MM.1S (cell line): ENCODE measurements around the gene CCDC81.

Source experiments
- DNase-seq: peaks from one replicate; pipeline ENCODE4 v3.0.0-alpha.2; 2015
- H2AFZ ChIP-seq: fragments of 300-600 bp; sonication (generic); 2 replicates; pipeline ENCODE4 v1.6.0; 2016; ENCODE audit warnings: antibody characterized with exemption, low read length
- H3F3A ChIP-seq: fragments of 300-600 bp; sonication (generic); 2 replicates; pipeline ENCODE4 v1.6.1; 2016; ENCODE audit warnings: mild to moderate bottlenecking, antibody characterized with exemption, low read length, moderate library complexity, mixed read lengths; ENCODE audit not compliant: insufficient read depth
- H3K27ac ChIP-seq: fragments of 300-600 bp; sonication (generic); 2 replicates; pipeline ENCODE4 v1.5.1; 2016; ENCODE audit warnings: mild to moderate bottlenecking, low read length
- H3K27me3 ChIP-seq: fragments of 300-600 bp; sonication (generic); replicated peaks from 2 replicates; pipeline ENCODE4 v1.6.0; 2016; ENCODE audit warnings: low read length; ENCODE audit not compliant: insufficient read depth
- H3K36me3 ChIP-seq: fragments of 300-600 bp; sonication (generic); replicated peaks from 2 replicates; pipeline ENCODE4 v1.6.1; 2016; ENCODE audit warnings: mild to moderate bottlenecking, low read length, mixed read lengths; ENCODE audit not compliant: insufficient read depth
- H3K4me1 ChIP-seq: fragments of 300-600 bp; sonication (generic); 2 replicates; pipeline ENCODE4 v1.6.1; 2016; ENCODE audit warnings: low read length, mixed read lengths
- H3K4me2 ChIP-seq: fragments of 300-600 bp; sonication (generic); 2 replicates; pipeline ENCODE4 v1.6.0; 2016; ENCODE audit warnings: low read depth, low read length
- H3K4me3 ChIP-seq: fragments of 300-600 bp; sonication (generic); 2 replicates; pipeline ENCODE4 v1.5.1; 2016; ENCODE audit warnings: low read length, mixed read lengths
- H3K79me2 ChIP-seq: fragments of 300-600 bp; sonication (generic); 2 replicates; pipeline ENCODE4 v1.6.1; 2016; ENCODE audit warnings: mixed run types, low read length, mixed read lengths
- H3K9ac ChIP-seq: fragments of 300-600 bp; sonication (generic); 2 replicates; pipeline ENCODE4 v1.6.1; 2016; ENCODE audit warnings: low read length, mixed read lengths
- H3K9me2 ChIP-seq: fragments of 300-600 bp; sonication (generic); replicated peaks from 2 replicates; pipeline ENCODE4 v1.6.1; 2016; ENCODE audit warnings: mild to moderate bottlenecking, low read length, mixed read lengths; ENCODE audit not compliant: insufficient read depth
- H3K9me3 ChIP-seq: fragments of 300-600 bp; sonication (generic); replicated peaks from 2 replicates; pipeline ENCODE4 v1.6.1; 2016; ENCODE audit warnings: mild to moderate bottlenecking, low read length, mixed read lengths; ENCODE audit not compliant: insufficient read depth
- H4K20me1 ChIP-seq: fragments of 300-600 bp; sonication (generic); 2 replicates; pipeline ENCODE4 v1.6.1; 2016; ENCODE audit warnings: mild to moderate bottlenecking, low read length, moderate library complexity, mixed read lengths; ENCODE audit not compliant: insufficient read depth
- CTCF ChIP-seq: fragments of 300-600 bp; sonication (generic); IDR thresholded peaks from 2 replicates; pipeline ENCODE4 v1.5.1; 2016; ENCODE audit warnings: antibody characterized with exemption, low read length, mixed read lengths
- EZH2 ChIP-seq: fragments of 300-600 bp; sonication (generic); optimal IDR thresholded peaks from 2 replicates; pipeline ENCODE3; 2017; ENCODE audit warnings: low read depth, mild to moderate bottlenecking, antibody characterized with exemption, low read length, mixed read lengths
- EZH2phosphoT487 ChIP-seq: fragments of 300-600 bp; sonication (generic); IDR thresholded peaks from 2 replicates; pipeline ENCODE4 v1.6.1; 2018; ENCODE audit warnings: antibody characterized with exemption, low read length

The CCDC81 gene

GRCh38 chr11:86408845-86409244 lies 34.2 kb downstream of the CCDC81 start:
- TF ChIP-seq EZH2 (no peak), EZH2phosphoT487 (no peak), CTCF (no peak)
- Histone ChIP-seq H3K79me2 (no peaks in the 10 kb centered on the region), H3K9me3 (no peaks in the 10 kb centered on the region), H3K4me3 (no peak overlapping the region), H4K20me1 (no peaks in the 10 kb centered on the region), H3K36me3 (no peaks in the 10 kb centered on the region), H3K4me1 (no peaks in the 10 kb centered on the region), H3K9ac (no peak overlapping the region), H3F3A (no peaks in the 10 kb centered on the region), H3K27me3 (no peaks in the 10 kb centered on the region), H3K9me2 (no peaks in the 10 kb centered on the region), H3K27ac (no peak overlapping the region), H2AFZ (no peak overlapping the region), H3K4me2 (no peak overlapping the region)
- no peak for DNase-seq

GRCh38 chr11:86414032-86414431 lies 39.3 kb downstream of the CCDC81 start:
- TF ChIP-seq CTCF (no peak), EZH2phosphoT487 (no peak), EZH2 (no peak)
- Histone ChIP-seq H3K9me3 (no peaks in the 10 kb centered on the region), H3K4me2 (no peak overlapping the region), H3K9me2 (no peaks in the 10 kb centered on the region), H3K4me1 (no peaks in the 10 kb centered on the region), H3K27me3 (no peaks in the 10 kb centered on the region), H3K79me2 (no peaks in the 10 kb centered on the region), H3F3A (no peaks in the 10 kb centered on the region), H2AFZ (no peak overlapping the region), H3K9ac (no peak overlapping the region), H3K36me3 (no peaks in the 10 kb centered on the region), H4K20me1 (no peaks in the 10 kb centered on the region), H3K27ac (no peak overlapping the region), H3K4me3 (no peak overlapping the region)
- no peak for DNase-seq

GRCh38 chr11:86415026-86415425 lies 40.3 kb downstream of the CCDC81 start:
- Histone ChIP-seq H3F3A (no peaks in the 10 kb centered on the region), H3K4me3 (no peak overlapping the region), H3K4me1 (no peaks in the 10 kb centered on the region), H3K79me2 (no peaks in the 10 kb centered on the region), H3K27me3 (no peaks in the 10 kb centered on the region), H2AFZ (no peak overlapping the region), H3K36me3 (no peaks in the 10 kb centered on the region), H3K9ac (no peak overlapping the region), H3K4me2 (no peak overlapping the region), H3K9me3 (no peaks in the 10 kb centered on the region), H3K9me2 (no peaks in the 10 kb centered on the region), H4K20me1 (no peaks in the 10 kb centered on the region), H3K27ac (no peak overlapping the region)
- no peak for TF ChIP-seq EZH2phosphoT487
- no peak for TF ChIP-seq CTCF
- no peak for TF ChIP-seq EZH2
- no peak for DNase-seq
